PC-9 (cell line): Measurements from ENCODE around the gene PTPRD. TPM values are rescaled to one million over a fixed set of nuclear protein-coding genes. Genes with fewer than 3 reads are reported as not detected.

Source experiments
- BruUV-seq: library from RNA; stranded (reverse); fragments of 400-500 nt; replicated peaks from 2 replicates; lab custom pipeline; 2021; lab: Mats Ljungman, UMichigan
- CTCF ChIA-PET: fragments of 300-600 bp; sonication (Branson Sonifier 250); formaldehyde crosslinking; loops from one replicate; lab custom pipeline; 2022; ENCODE audit warnings: antibody characterized with exemption; lab: Charles Lee
- POLR2A ChIA-PET: fragments of 300-600 bp; sonication (Branson Sonifier 250); formaldehyde crosslinking; loops from one replicate; lab custom pipeline; 2022; ENCODE audit warnings: antibody characterized with exemption; ENCODE audit not compliant: unreplicated experiment; lab: Charles Lee
- DNase-seq, 2 experiments: peaks; one replicate each; pipeline versions ENCODE4 v3.0.0 to v3.0.0-alpha.2; 2015 to 2022; ENCODE audit warnings: mixed read lengths in 1 of 2
- H2AFZ ChIP-seq: fragments of 200-600 bp; sonication (generic); 2 replicates; pipeline ENCODE4 v1.8.1; 2017; ENCODE audit warnings: antibody characterized with exemption
- H3F3A ChIP-seq: fragments of 200-600 bp; sonication (generic); 2 replicates; pipeline ENCODE4 v1.8.1; 2017; ENCODE audit warnings: antibody characterized with exemption, mild to moderate bottlenecking, low read depth; ENCODE audit not compliant: insufficient read depth
- H3K27ac ChIP-seq: fragments of 200-600 bp; sonication (generic); 2 replicates; pipeline ENCODE4 v1.6.1; 2016; ENCODE audit warnings: mixed run types
- H3K27me3 ChIP-seq: fragments of 200-600 bp; sonication (generic); 2 replicates; pipeline ENCODE4 v1.6.1; 2016; ENCODE audit warnings: low read depth, mixed run types; ENCODE audit not compliant: insufficient read depth
- H3K36me3 ChIP-seq: fragments of 200-600 bp; sonication (generic); 2 replicates; pipeline ENCODE4 v1.6.1; 2016; ENCODE audit warnings: low read depth, mixed run types
- H3K4me1 ChIP-seq: fragments of 200-600 bp; sonication (generic); replicated peaks from 2 replicates; pipeline ENCODE4 v1.6.1; 2016; ENCODE audit warnings: mixed run types; ENCODE audit not compliant: insufficient read depth
- H3K4me2 ChIP-seq: fragments of 200-600 bp; sonication (generic); 2 replicates; pipeline ENCODE4 v1.6.1; 2017; ENCODE audit warnings: mixed run types
- H3K4me3 ChIP-seq: fragments of 200-600 bp; sonication (generic); 2 replicates; pipeline ENCODE4 v1.6.1; 2016; ENCODE audit warnings: mixed run types
- H3K79me2 ChIP-seq: fragments of 200-600 bp; sonication (generic); 2 replicates; pipeline ENCODE4 v1.6.1; 2017; ENCODE audit warnings: low read depth, mixed run types
- H3K9me2 ChIP-seq: fragments of 200-600 bp; sonication (generic); 2 replicates; pipeline ENCODE4 v1.8.1; 2017; ENCODE audit warnings: mild to moderate bottlenecking; ENCODE audit not compliant: insufficient read depth
- H3K9me3 ChIP-seq: fragments of 200-600 bp; sonication (generic); 2 replicates; pipeline ENCODE4 v1.8.1; 2016; ENCODE audit warnings: low read depth; ENCODE audit not compliant: insufficient read depth
- H4K20me1 ChIP-seq: fragments of 200-600 bp; sonication (generic); 2 replicates; pipeline ENCODE4 v1.8.1; 2017; ENCODE audit not compliant: insufficient read depth
- CTCF ChIP-seq: fragments of 200-600 bp; sonication (generic); conservative IDR thresholded peaks from 2 replicates; pipeline ENCODE4 v1.6.1; 2017; ENCODE audit warnings: mixed run types, antibody characterized with exemption, mild to moderate bottlenecking, moderate library complexity
- EZH2 ChIP-seq: fragments of 200-600 bp; sonication (generic); IDR thresholded peaks from 2 replicates; pipeline ENCODE4 v1.8.0; 2017; ENCODE audit warnings: antibody characterized with exemption, low read depth
- intact Hi-C: fragments of 100-400 bp; cut with micrococcal nuclease; formaldehyde crosslinking; loops from one replicate; pipeline ENCODE4 v1.10.0; 2022; ENCODE audit not compliant: unreplicated experiment
- total RNA-seq: library from RNA; stranded (reverse); gene quantifications from 2 replicates; pipeline ENCODE4 v1.2.3, GENCODE V29; 2021

PTPRD gene
- total RNA-seq, 1 experiment from 2014 or later: not detected

- no peaks in the 10 kb centered on the region for H3F3A ChIP-seq
- no peaks in the 10 kb centered on the region for H3K4me1 ChIP-seq
- ChIA-PET POLR2A (no interaction called here), CTCF (no interaction called here)
- no peak overlapping the region for H2AFZ ChIP-seq
- H3K79me2 ChIP-seq: no peaks in the 10 kb centered on the region
- intact Hi-C loops: no loop called here
- no peaks in the 10 kb centered on the region for H3K36me3 ChIP-seq
- BruUV-seq: no TSS peak
- no peak for TF ChIP-seq EZH2
- no peak overlapping the region for H3K27ac ChIP-seq
- no peak overlapping the region for H3K4me3 ChIP-seq
- no peak overlapping the region for H3K4me2 ChIP-seq
- no peak for DNase-seq
- H4K20me1 ChIP-seq: no peaks in the 10 kb centered on the region
- H3K27me3 ChIP-seq: no peaks in the 10 kb centered on the region
- no peaks in the 10 kb centered on the region for H3K9me2 ChIP-seq
- no peaks in the 10 kb centered on the region for H3K9me3 ChIP-seq
Observed at GRCh38 chr9:8571643-8572042, 2041.2 kb downstream of the PTPRD start.

- TF ChIP-seq EZH2: no peak
- TF ChIP-seq CTCF: no peak
- H3K27ac ChIP-seq: no peak overlapping the region
- no peaks in the 10 kb centered on the region for H3K36me3 ChIP-seq
- DNase-seq: no peak
- CTCF ChIA-PET: no interaction called here
- H3K4me1 ChIP-seq: no peaks in the 10 kb centered on the region
- no peaks in the 10 kb centered on the region for H3K9me3 ChIP-seq
- H3K27me3 ChIP-seq: no peaks in the 10 kb centered on the region
- no TSS peak for BruUV-seq
- H3K79me2 ChIP-seq: no peaks in the 10 kb centered on the region
- H2AFZ ChIP-seq: no peak overlapping the region
- H3K4me2 ChIP-seq: no peak overlapping the region
- no peaks in the 10 kb centered on the region for H3K9me2 ChIP-seq
- POLR2A ChIA-PET: no interaction called here
- intact Hi-C loops: no loop called here
- H3F3A ChIP-seq: no peaks in the 10 kb centered on the region
- no peak overlapping the region for H3K4me3 ChIP-seq
- H4K20me1 ChIP-seq: no peaks in the 10 kb centered on the region
Observed at GRCh38 chr9:8570776-8571175, 2042.0 kb downstream of the PTPRD start.

- POLR2A ChIA-PET: no interaction called here
- intact Hi-C loops: no loop called here
Observed at GRCh38 chr9:8569823-8570222, 2043.0 kb downstream of the PTPRD start.

More at GRCh38 chr9:8569823-8570222, 2043.0 kb downstream of the PTPRD start:
- CTCF ChIA-PET: no interaction called here
- no peaks in the 10 kb centered on the region for H3K4me1 ChIP-seq
- no peak overlapping the region for H3K27ac ChIP-seq
- BruUV-seq: no TSS peak
- H4K20me1 ChIP-seq: no peaks in the 10 kb centered on the region
- H3K27me3 ChIP-seq: no peaks in the 10 kb centered on the region
- no peaks in the 10 kb centered on the region for H3K9me3 ChIP-seq
- H3K4me2 ChIP-seq: no peak overlapping the region
- H3K9me2 ChIP-seq: no peaks in the 10 kb centered on the region
- no peaks in the 10 kb centered on the region for H3K79me2 ChIP-seq
- H3F3A ChIP-seq: no peaks in the 10 kb centered on the region
- no peaks in the 10 kb centered on the region for H3K36me3 ChIP-seq
- H2AFZ ChIP-seq: no peak overlapping the region
- DNase-seq: no peak
- H3K4me3 ChIP-seq: no peak overlapping the region
- no peak for TF ChIP-seq CTCF
- TF ChIP-seq EZH2: no peak
